Suprapubic skin (tissue), 4 donors: ENCODE results near the gene HCN2. TPM values are rescaled to one million over a fixed set of nuclear protein-coding genes. Genes with fewer than 3 reads are reported as not detected.
"Not testable (repeated sequence)": the region's sequence is repeated elsewhere in the genome, so short reads cannot be mapped to it uniquely, and the experiment has no call there.

Experiments used
- DNase-seq, 2 donors: peaks; one replicate each; pipeline ENCODE4 v3.0.0-alpha.2; 2019; ENCODE audit warnings: low spot score in 2 of 2
- H3K27ac ChIP-seq: fragments of 200-600 bp; sonication (generic); one replicate; pipeline ENCODE4 v1.5.1; 2019
- H3K27me3 ChIP-seq: fragments of 200-600 bp; sonication (generic); one replicate; pipeline ENCODE4 v1.5.1; 2019
- H3K36me3 ChIP-seq: fragments of 200-600 bp; sonication (generic); one replicate; pipeline ENCODE4 v1.5.1; 2019
- H3K4me1 ChIP-seq: fragments of 200-600 bp; sonication (generic); one replicate; pipeline ENCODE4 v1.5.1; 2019
- H3K4me3 ChIP-seq: fragments of 200-600 bp; sonication (generic); one replicate; pipeline ENCODE4 v1.5.1; 2019; ENCODE audit warnings: mild to moderate bottlenecking
- H3K9me3 ChIP-seq: fragments of 200-600 bp; sonication (generic); one replicate; pipeline ENCODE4 v1.5.1; 2019
- CTCF ChIP-seq, 2 donors: fragments of 200-600 bp in 1 of 2; fragments of 450-650 bp in 1 of 2; sonication (generic) in 1 of 2; IDR thresholded peaks; one replicate each; pipeline ENCODE4 v1.5.1; 2016 to 2019; ENCODE audit warnings: antibody characterized with exemption in 2 of 2, mild to moderate bottlenecking in 1 of 2, moderate library complexity in 1 of 2
- EP300 ChIP-seq: sonication (generic); formaldehyde crosslinking; IDR thresholded peaks from one replicate; pipeline ENCODE4 v1.6.1; 2017; ENCODE audit warnings: antibody characterized with exemption
- POLR2A ChIP-seq, 2 donors: fragments of 450-650 bp; IDR thresholded peaks; one replicate each; pipeline ENCODE4 v1.6.1; 2017; ENCODE audit warnings: antibody characterized with exemption in 2 of 2, mild to moderate bottlenecking in 2 of 2, moderate library complexity in 2 of 2
- POLR2AphosphoS5 ChIP-seq, 3 donors: sonication (generic); formaldehyde crosslinking; IDR thresholded peaks; one replicate each; pipeline ENCODE4 v1.6.1; 2017; ENCODE audit warnings: antibody characterized with exemption in 3 of 3
- WGBS: methylation state at CpG from one replicate; pipeline ENCODE4 v1.1.5; 2018; 5-methylcytosine and 5-hydroxymethylcytosine counted together
- total RNA-seq, 4 donors: library from RNA; depleted of rRNA; stranded (reverse); fragments of >200 nt; gene quantifications; one replicate each; pipeline ENCODE4 v1.1.0, GENCODE V29; 2016

HCN2 gene
- total RNA-seq, 4 donors from 2014 or later: 0.11 to 1.7 (median 0.81) TPM

- no peaks in the 10 kb centered on the region for H3K36me3 ChIP-seq
- H3K27ac ChIP-seq: no peak overlapping the region
- TF ChIP-seq EP300 (no peak), POLR2AphosphoS5 (IDR thresholded peaks at IDR 0.05) (no peak), POLR2A (IDR thresholded peaks at IDR 0.05) (no peak), CTCF (IDR thresholded peaks at IDR 0.05) (no peak)
- 93% methylated on average over 28 of the region's 28 CpGs for WGBS
- H3K9me3 ChIP-seq: no peaks in the 10 kb centered on the region
- H3K4me3 ChIP-seq: no peak overlapping the region
- peaks cover 7% of the 10 kb centered on the region for H3K27me3 ChIP-seq
- DNase-seq: no peak
- H3K4me1 ChIP-seq: no peaks in the 10 kb centered on the region
These were observed 11.6 kb downstream of the HCN2 start for GRCh38 chr19:601310-601709.

- H3K27me3 ChIP-seq: peaks cover 2% of the 10 kb centered on the region
- no peak for DNase-seq
- H3K36me3 ChIP-seq: no peaks in the 10 kb centered on the region
- 89% methylated on average over 25 of the region's 25 CpGs for WGBS
- H3K9me3 ChIP-seq: no peaks in the 10 kb centered on the region
- no peaks in the 10 kb centered on the region for H3K4me1 ChIP-seq
- H3K4me3 ChIP-seq: no peak overlapping the region
- H3K27ac ChIP-seq: no peak overlapping the region
- TF ChIP-seq CTCF (IDR thresholded peaks at IDR 0.05): no peak
- no peak for TF ChIP-seq EP300
- TF ChIP-seq POLR2A (IDR thresholded peaks at IDR 0.05): no peak
- no peak for TF ChIP-seq POLR2AphosphoS5 (IDR thresholded peaks at IDR 0.05)
These were observed 12.1 kb downstream of the HCN2 start for GRCh38 chr19:601790-602189.

GRCh38 chr19:602391-603301, 13.0 kb downstream of the HCN2 start:
- Histone ChIP-seq H3K9me3 (no peaks in the 10 kb centered on the region), H3K4me1 (no peaks in the 10 kb centered on the region), H3K36me3 (no peaks in the 10 kb centered on the region), H3K4me3 (no peak overlapping the region), H3K27me3 (no peaks in the 10 kb centered on the region), H3K27ac (no peak overlapping the region)
- WGBS: 89% methylated on average over 23 of the region's 35 CpGs
- no peak for DNase-seq
- TF ChIP-seq CTCF (IDR thresholded peaks at IDR 0.05) (no peak), EP300 (no peak)

GRCh38 chr19:603302-603639, 13.6 kb downstream of the HCN2 start:
- DNase-seq, H3K4me1 ChIP-seq, H3K27me3 ChIP-seq, H3K4me3 ChIP-seq, H3K27ac ChIP-seq, H3K9me3 ChIP-seq, H3K36me3 ChIP-seq: not testable (repeated sequence)
- WGBS: 84% methylated on average over 6 of the region's 13 CpGs

GRCh38 chr19:603779-604178, 14.1 kb downstream of the HCN2 start:
- H3K36me3 ChIP-seq, DNase-seq, H3K4me1 ChIP-seq, H3K9me3 ChIP-seq, H3K27ac ChIP-seq, H3K27me3 ChIP-seq, H3K4me3 ChIP-seq: not testable (repeated sequence)
- WGBS: 92% methylated on average over 2 of the region's 20 CpGs

- Histone ChIP-seq H3K36me3 (no peaks in the 10 kb centered on the region), H3K4me3 (no peak overlapping the region), H3K4me1 (peaks cover 3% of the 10 kb centered on the region), H3K27ac (no peak overlapping the region), H3K27me3 (peaks cover 8% of the 10 kb centered on the region), H3K9me3 (no peaks in the 10 kb centered on the region)
- no peak for TF ChIP-seq EP300
- no peak for TF ChIP-seq POLR2A (IDR thresholded peaks at IDR 0.05)
- TF ChIP-seq POLR2AphosphoS5 (IDR thresholded peaks at IDR 0.05): no peak
- no peak for TF ChIP-seq CTCF (IDR thresholded peaks at IDR 0.05)
- 85% methylated on average over 11 of the region's 11 CpGs for WGBS
- no peak for DNase-seq
These were observed 14.7 kb downstream of the HCN2 start for GRCh38 chr19:604355-604754.

GRCh38 chr19:605061-605971, 15.6 kb downstream of the HCN2 start:
- DNase-seq, H3K36me3 ChIP-seq, H3K9me3 ChIP-seq, H3K27ac ChIP-seq, H3K4me3 ChIP-seq: not testable (repeated sequence)
- peaks cover 12% of the 10 kb centered on the region for H3K4me1 ChIP-seq
- H3K27me3 ChIP-seq: peaks cover 11% of the 10 kb centered on the region
- 83% methylated on average over 9 of the region's 34 CpGs for WGBS
